K562 (cell line): ENCODE measurements around the gene CD44. TPM values are rescaled to one million over a fixed set of nuclear protein-coding genes. Genes with fewer than 3 reads are reported as not detected.

ENCODE experiments used
- ATAC-seq: fragments of 200-7000 bp; cut with Tn5 transposase; 3 replicates; pipeline ENCODE4 v1.9.1; 2020; ENCODE audit warnings: moderate library complexity
- BruUV-seq: library from RNA; stranded (reverse); fragments of 400-500 nt; replicated peaks from 2 replicates; lab custom pipeline; 2021; lab: Mats Ljungman, UMichigan
- CTCF ChIA-PET: fragments of 300-600 bp; formaldehyde crosslinking; extraction: SDS; loops from one replicate; lab custom pipeline; 2021; ENCODE audit warnings: low intra/inter-chr PET ratio; lab: Yijun Ruan, JAX
- POLR2A ChIA-PET: fragments of 300-600, 350-650 bp; sonication (Branson Sonifier 250); formaldehyde crosslinking; extraction: SDS; loops from one replicate; lab custom pipeline; 2021; ENCODE audit warnings: antibody characterized with exemption, inconsistent platforms; lab: Yijun Ruan, JAX
- DNase-seq, 4 experiments: peaks; one replicate each; pipeline versions ENCODE4 v3.0.0 to v3.0.0-alpha.2; 2011 to 2018; ENCODE audit warnings: low spot score in 3 of 4, mixed read lengths in 3 of 4; ENCODE audit errors: extremely low read depth in 1 of 4
- FAIRE-seq: peaks from 2 replicates; lab custom pipeline; 2011; peaks lifted over from hg19 to GRCh38; lab: Jason Lieb, UNC
- H2AFZ ChIP-seq: 2 replicates; pipeline ENCODE4 v1.6.0; 2011; ENCODE audit warnings: low read depth, low read length, control low read depth, inconsistent platforms
- H3K27ac ChIP-seq: fragments of 200-600 bp; 3 replicates; pipeline ENCODE4 v1.8.0; 2011; ENCODE audit warnings: low read depth, mild to moderate bottlenecking, control low read depth, inconsistent platforms, low read length, moderate library complexity, mixed read lengths; ENCODE audit errors: extremely low read depth
- H3K27me3 ChIP-seq, 2 experiments: fragments of 300-600 bp in 1 of 2; 2 replicates in 1 of 2; 3 replicates in 1 of 2; pipeline versions ENCODE4 v1.6.0 to v1.8.0; 2011; ENCODE audit warnings: inconsistent platforms in 2 of 2, low read length in 2 of 2, mild to moderate bottlenecking in 1 of 2, mixed read lengths in 1 of 2, moderate library complexity in 1 of 2; ENCODE audit not compliant: control insufficient read depth in 2 of 2, insufficient read depth in 2 of 2
- H3K36me3 ChIP-seq: fragments of 300-600 bp; 3 replicates; pipeline ENCODE4 v1.8.0; 2011; ENCODE audit warnings: mild to moderate bottlenecking, low read length, inconsistent platforms; ENCODE audit not compliant: control insufficient read depth, insufficient read depth
- H3K4me1 ChIP-seq, 2 experiments: fragments of 200-600 bp in 1 of 2; replicated peaks in 1 of 2; 2 replicates in 1 of 2; 3 replicates in 1 of 2; pipeline versions ENCODE4 v1.5.1 to v1.8.0; 2011; ENCODE audit warnings: inconsistent platforms in 2 of 2, low read length in 2 of 2, mild to moderate bottlenecking in 1 of 2, mixed read lengths in 1 of 2, moderate library complexity in 1 of 2; ENCODE audit not compliant: control insufficient read depth in 2 of 2, insufficient read depth in 2 of 2
- H3K4me2 ChIP-seq: 2 replicates; pipeline ENCODE4 v1.6.1; 2011; ENCODE audit warnings: low read length, control low read depth, inconsistent platforms, mixed read lengths; ENCODE audit not compliant: insufficient read depth
- H3K4me3 ChIP-seq: fragments of 200-600 bp; sonication (generic), shearing (Covaris generic); 2 replicates; pipeline ENCODE4 v1.5.1; 2016; ENCODE audit warnings: control low read depth, inconsistent platforms
- H3K79me2 ChIP-seq: fragments of 200-600 bp; 3 replicates; pipeline ENCODE4 v1.8.0; 2011; ENCODE audit warnings: low read length, inconsistent platforms; ENCODE audit not compliant: control insufficient read depth, insufficient read depth
- H3K9ac ChIP-seq, 2 experiments: 2 replicates each; pipeline versions ENCODE4 v1.6.0 to v1.6.1; 2011; ENCODE audit warnings: low read depth in 2 of 2, low read length in 2 of 2, control low read depth in 1 of 2, inconsistent platforms in 1 of 2, mild to moderate bottlenecking in 1 of 2, mixed read lengths in 1 of 2; ENCODE audit not compliant: insufficient read depth in 1 of 2
- H3K9me1 ChIP-seq: one replicate; pipeline ENCODE4 v1.6.0; 2011; ENCODE audit warnings: inconsistent platforms, mild to moderate bottlenecking, low read length, moderate library complexity; ENCODE audit not compliant: control insufficient read depth, insufficient read depth
- H3K9me3 ChIP-seq: replicated peaks from 2 replicates; pipeline ENCODE4 v1.5.1; 2011; ENCODE audit warnings: low read depth, low read length, inconsistent platforms; ENCODE audit not compliant: control insufficient read depth, insufficient read depth
- H4K20me1 ChIP-seq: replicated peaks from 2 replicates; pipeline ENCODE4 v1.6.1; 2011; ENCODE audit warnings: low read length, inconsistent platforms, mixed read lengths; ENCODE audit not compliant: control insufficient read depth, insufficient read depth
- GTF2E2 ChIP-seq: fragments of 200-800 bp; sonication (Bioruptor generic); IDR thresholded peaks from 2 replicates; pipeline ENCODE4 v1.6.1; 2016; ENCODE audit warnings: missing genetic modification characterization, missing compliant biosample characterization
- HDAC1 ChIP-seq, 2 experiments: fragments of 450-650 bp; IDR thresholded peaks; 2 replicates each; pipeline ENCODE4 v1.6.1; 2016 to 2017; ENCODE audit warnings: inconsistent platforms in 1 of 2, mild to moderate bottlenecking in 1 of 2, moderate library complexity in 1 of 2
- PYGO2 ChIP-seq: fragments of 450-650 bp; IDR thresholded peaks from 2 replicates; pipeline ENCODE4 v1.6.1; 2016; ENCODE audit warnings: mild to moderate bottlenecking, missing genetic modification characterization, moderate library complexity, missing compliant biosample characterization
- ZC3H11A ChIP-seq: IDR thresholded peaks from 2 replicates; pipeline ENCODE4 v1.6.1; 2012; ENCODE audit warnings: low read depth, low read length, improper control_type of control experiment
- ZKSCAN1 ChIP-seq: fragments of 150-350 bp; IDR thresholded peaks from 2 replicates; pipeline ENCODE4 v1.6.1; 2016; ENCODE audit warnings: low read depth, low read length
- ZNF780A ChIP-seq: fragments of 250-450 bp; sonication (Bioruptor Pico); IDR thresholded peaks from 2 replicates; pipeline ENCODE4 v1.5.0; 2021; ENCODE audit warnings: mild to moderate bottlenecking
- WGBS: fragments of 100-300 bp; shearing (Covaris generic); methylation state at CpG from one replicate; pipeline ENCODE4 v1.1.6; 2016; ENCODE audit warnings: low coverage, mixed read lengths; ENCODE audit not compliant: insufficient coverage; ENCODE audit errors: missing lambda C conversion rate; 5-methylcytosine and 5-hydroxymethylcytosine counted together
- in situ Hi-C: fragments of 300-500 bp; cut with MboI; formaldehyde crosslinking; loops from 4 replicates; pipeline ENCODE4 v1.15.0; 2018; ENCODE audit warnings: inconsistent platforms, mixed read lengths
- intact Hi-C: fragments of 100-400 bp; cut with micrococcal nuclease; formaldehyde crosslinking; loops from 2 replicates; pipeline ENCODE4 v1.14.2; 2022
- polyA plus RNA-seq, 8 experiments: library from polyadenylated mRNA; depleted of rRNA in 4 of 8; stranded (reverse) in 5 of 8; unstranded in 3 of 8; fragments of >200 nt; fragmentation: Nextera tagmentation in 2 of 8; fragmentation: Illumina TruSeq in 1 of 8; extraction: Ambion mirVana in 2 of 8; extraction: Trizol in 1 of 8; gene quantifications; 2 replicates each; pipeline versions ENCODE4 v1.2.1 to v1.2.3, GENCODE V29; 2011 to 2014; ENCODE audit warnings: inconsistent platforms in 1 of 8, missing spikeins in 1 of 8
- total RNA-seq, 7 experiments: library from RNA; depleted of rRNA in 6 of 7; stranded (reverse); fragments of >200 nt in 6 of 7; fragmentation: Illumina TruSeq in 2 of 7; extraction: Trizol in 2 of 7; gene quantifications; 2 replicates each; pipeline versions ENCODE4 v1.2.1 to v1.2.3, GENCODE V29; 2011 to 2021; ENCODE audit warnings: low replicate concordance in 1 of 7
- TF ChIP-seq, protein P1 (sequence below): fragments of 250-450 bp; sonication (Bioruptor Pico); IDR thresholded peaks from 2 replicates; pipeline ENCODE4 v1.9.0; 2021; ENCODE audit warnings: mild to moderate bottlenecking

The CD44 gene
- total and polyA plus RNA-seq, 9 of the 15 experiments (the other 6 are each of a cell fraction or from before 2014, with no cell fraction given), result 1.2 to 13.9 (median 3.0) TPM

DNA sequence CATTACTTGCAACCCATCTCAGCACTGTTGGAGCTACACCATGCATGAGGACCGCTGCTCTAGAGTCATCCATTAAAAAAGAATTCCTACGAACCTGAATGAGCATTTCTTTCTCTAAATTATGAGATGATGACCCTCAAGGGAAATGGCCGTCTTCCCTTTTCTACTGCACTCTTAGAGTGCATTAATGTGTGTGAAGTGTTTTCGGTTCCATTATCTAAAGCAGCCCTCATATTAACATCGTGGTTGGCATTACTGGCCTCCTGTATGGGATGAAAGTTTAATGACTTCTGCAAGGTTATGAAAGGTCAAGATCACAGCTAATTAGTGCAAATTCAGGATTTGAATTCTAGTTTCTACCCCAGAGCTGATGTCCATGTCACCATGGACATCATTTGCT is 16.7 kb downstream of the CD44 start:
- H3K9me3 ChIP-seq, result no peaks in the 10 kb centered on the region
- CTCF ChIA-PET, result no interaction called here
- H3K9me1 ChIP-seq, result no peaks in the 10 kb centered on the region
- no peaks in the 10 kb centered on the region for H3K36me3 ChIP-seq
- H3K27ac ChIP-seq, result no peak overlapping the region
- no TSS peak for BruUV-seq
- TF ChIP-seq ZC3H11A (no peak), GTF2E2 (tag) (no peak), ZNF780A (no peak), HDAC1 (IDR thresholded peaks at IDR 0.05) (no peak), PYGO2 (tag) (no peak), ZKSCAN1 (no peak)
- TF ChIP-seq, protein P1, sequence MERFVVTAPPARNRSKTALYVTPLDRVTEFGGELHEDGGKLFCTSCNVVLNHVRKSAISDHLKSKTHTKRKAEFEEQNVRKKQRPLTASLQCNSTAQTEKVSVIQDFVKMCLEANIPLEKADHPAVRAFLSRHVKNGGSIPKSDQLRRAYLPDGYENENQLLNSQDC (CRISPR knock-in tag), result no peak
- TF ChIP-seq, all 486 proteins: peak for 0
- no peak for ATAC-seq
- H2AFZ ChIP-seq, result no peak overlapping the region
- H3K4me3 ChIP-seq, result no peak overlapping the region
- DNase-seq, result no peak
- no peak overlapping the region for H3K4me2 ChIP-seq
- no peaks in the 10 kb centered on the region for H4K20me1 ChIP-seq
- H3K79me2 ChIP-seq, result no peaks in the 10 kb centered on the region
- in situ Hi-C loops, result no loop called here
- intact Hi-C loops, result no loop called here
- H3K27me3 ChIP-seq, result peaks cover 0 to 9% of the 10 kb centered on the region in 2 experiments; a peak in 2 of 5 replicates
- peaks cover 0 to 3% of the 10 kb centered on the region in 2 experiments; a peak in 2 of 5 replicates for H3K4me1 ChIP-seq
- WGBS, result 1% methylated on average over 5 of the region's 5 CpGs
- no peak overlapping the region for H3K9ac ChIP-seq
- POLR2A ChIA-PET, result no interaction called here
- FAIRE-seq, result no peak
